GM12873 (cell line): ENCODE data around the gene PSEN1.

ENCODE experiments used
- TF ChIP-seq, protein P1 (sequence below): IDR thresholded peaks from 2 replicates; pipeline ENCODE4 v1.5.1; 2012; ENCODE audit warnings: low read depth, mild to moderate bottlenecking, moderate library complexity, low read length, control low read depth; ENCODE audit not compliant: insufficient read depth; ENCODE audit errors: missing control alignments

Gene PSEN1

DNA sequence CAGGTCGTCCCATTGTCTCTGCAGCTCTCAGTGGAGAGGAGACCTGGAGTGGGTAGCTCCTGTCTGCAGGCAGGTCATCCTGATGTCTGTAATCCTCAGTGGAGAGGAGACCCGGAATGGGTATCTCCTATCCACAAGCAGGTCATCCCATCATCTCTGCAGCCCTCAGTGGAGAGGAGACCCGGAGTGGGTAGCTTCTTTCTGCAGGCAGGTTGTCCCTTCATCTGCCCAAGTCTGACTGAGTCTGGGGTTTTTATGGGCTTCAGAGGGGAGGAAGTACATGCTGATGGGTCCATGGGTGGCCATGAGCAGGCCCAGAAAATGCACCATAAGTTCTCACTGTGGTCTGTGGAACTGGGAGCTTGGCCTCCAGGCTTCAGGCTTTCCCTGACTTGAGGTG is 72.1 kb downstream of the PSEN1 start:
- TF ChIP-seq, protein P1, sequence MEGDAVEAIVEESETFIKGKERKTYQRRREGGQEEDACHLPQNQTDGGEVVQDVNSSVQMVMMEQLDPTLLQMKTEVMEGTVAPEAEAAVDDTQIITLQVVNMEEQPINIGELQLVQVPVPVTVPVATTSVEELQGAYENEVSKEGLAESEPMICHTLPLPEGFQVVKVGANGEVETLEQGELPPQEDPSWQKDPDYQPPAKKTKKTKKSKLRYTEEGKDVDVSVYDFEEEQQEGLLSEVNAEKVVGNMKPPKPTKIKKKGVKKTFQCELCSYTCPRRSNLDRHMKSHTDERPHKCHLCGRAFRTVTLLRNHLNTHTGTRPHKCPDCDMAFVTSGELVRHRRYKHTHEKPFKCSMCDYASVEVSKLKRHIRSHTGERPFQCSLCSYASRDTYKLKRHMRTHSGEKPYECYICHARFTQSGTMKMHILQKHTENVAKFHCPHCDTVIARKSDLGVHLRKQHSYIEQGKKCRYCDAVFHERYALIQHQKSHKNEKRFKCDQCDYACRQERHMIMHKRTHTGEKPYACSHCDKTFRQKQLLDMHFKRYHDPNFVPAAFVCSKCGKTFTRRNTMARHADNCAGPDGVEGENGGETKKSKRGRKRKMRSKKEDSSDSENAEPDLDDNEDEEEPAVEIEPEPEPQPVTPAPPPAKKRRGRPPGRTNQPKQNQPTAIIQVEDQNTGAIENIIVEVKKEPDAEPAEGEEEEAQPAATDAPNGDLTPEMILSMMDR: no peak

DNA sequence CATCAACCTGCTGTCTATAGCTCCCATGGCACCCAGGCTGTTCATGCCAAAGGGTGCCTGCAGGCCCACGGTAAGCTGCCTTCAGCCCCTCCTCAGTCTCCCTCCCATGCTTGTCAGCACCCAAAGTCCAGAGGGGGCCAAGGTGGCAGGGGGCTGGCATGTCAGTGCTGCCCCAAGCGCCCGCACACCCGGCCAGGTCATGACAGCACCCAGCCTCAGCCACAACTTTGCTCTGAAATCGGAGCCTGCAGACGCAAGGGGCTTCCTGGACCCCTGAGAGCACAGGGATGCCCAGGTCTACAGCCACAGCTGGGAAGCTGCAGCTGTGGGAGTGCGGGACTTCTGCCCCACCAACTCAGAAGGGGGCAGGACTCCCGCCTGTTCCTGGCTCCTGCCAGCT is 72.5 kb downstream of the PSEN1 start:
- TF ChIP-seq, protein P1: no peak

GRCh38 chr14:73209953-73210352 is 73.6 kb downstream of the PSEN1 start:
- TF ChIP-seq, protein P1: no peak

GRCh38 chr14:73211251-73212040 is 75.1 kb downstream of the PSEN1 start:
- TF ChIP-seq, protein P1: no peak

DNA sequence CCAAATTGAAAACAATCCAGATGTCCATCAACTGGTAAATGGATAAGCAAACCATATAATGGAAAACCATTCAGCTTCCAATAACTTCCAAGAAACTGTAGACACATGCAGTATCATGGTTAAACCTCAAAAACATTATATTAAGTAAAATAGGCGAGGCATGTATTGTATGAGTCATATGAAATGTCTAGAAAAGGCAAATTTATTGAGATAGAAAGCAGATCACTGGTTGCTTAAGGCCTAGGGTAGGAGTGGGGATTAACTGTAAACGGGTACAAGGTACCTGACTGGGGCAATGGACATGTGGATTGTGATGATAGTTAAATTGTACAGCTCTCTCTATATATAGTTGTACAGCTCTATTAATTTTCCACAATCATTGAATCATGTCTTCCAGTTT is 79.7 kb downstream of the PSEN1 start:
- TF ChIP-seq, protein P1: no peak

DNA sequence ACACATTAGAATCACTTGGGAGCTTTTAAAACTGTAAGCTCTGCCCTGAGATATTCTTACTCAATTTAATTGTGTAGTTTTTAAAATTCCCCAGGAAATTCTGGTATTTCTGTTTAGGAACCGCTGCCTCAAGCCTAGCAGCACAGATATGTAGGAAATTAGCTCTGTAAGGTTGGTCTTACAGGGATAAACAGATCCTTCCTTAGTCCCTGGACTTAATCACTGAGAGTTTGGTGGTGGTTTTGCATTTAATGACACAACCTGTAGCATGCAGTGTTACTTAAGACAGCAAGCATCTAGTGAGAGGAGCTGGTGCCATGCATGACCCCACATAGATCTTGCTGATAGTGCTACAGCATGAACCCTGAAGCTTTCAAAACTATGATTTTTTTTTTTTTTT is 81.1 kb downstream of the PSEN1 start:
- TF ChIP-seq, protein P1: no peak

DNA sequence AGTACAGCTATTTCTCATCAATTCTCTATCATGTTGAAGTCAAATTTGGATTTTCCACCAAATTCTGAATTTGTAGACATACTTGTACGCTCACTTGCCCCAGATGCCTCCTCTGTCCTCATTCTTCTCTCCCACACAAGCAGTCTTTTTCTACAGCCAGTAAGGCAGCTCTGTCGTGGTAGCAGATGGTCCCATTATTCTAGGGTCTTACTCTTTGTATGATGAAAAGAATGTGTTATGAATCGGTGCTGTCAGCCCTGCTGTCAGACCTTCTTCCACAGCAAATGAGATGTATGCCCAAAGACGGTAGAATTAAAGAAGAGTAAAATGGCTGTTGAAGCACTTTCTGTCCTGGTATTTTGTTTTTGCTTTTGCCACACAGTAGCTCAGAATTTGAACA is 83.8 kb downstream of the PSEN1 start:
- TF ChIP-seq, protein P1: no peak
